Effector CD8-positive, alpha-beta T cell (primary cell): Measurements from ENCODE around the gene SCGB1D4.

Experiments
- DNase-seq: peaks from one replicate; lab custom pipeline; 2025; lab: John Stamatoyannopoulos, UW

Gene SCGB1D4

DNA sequence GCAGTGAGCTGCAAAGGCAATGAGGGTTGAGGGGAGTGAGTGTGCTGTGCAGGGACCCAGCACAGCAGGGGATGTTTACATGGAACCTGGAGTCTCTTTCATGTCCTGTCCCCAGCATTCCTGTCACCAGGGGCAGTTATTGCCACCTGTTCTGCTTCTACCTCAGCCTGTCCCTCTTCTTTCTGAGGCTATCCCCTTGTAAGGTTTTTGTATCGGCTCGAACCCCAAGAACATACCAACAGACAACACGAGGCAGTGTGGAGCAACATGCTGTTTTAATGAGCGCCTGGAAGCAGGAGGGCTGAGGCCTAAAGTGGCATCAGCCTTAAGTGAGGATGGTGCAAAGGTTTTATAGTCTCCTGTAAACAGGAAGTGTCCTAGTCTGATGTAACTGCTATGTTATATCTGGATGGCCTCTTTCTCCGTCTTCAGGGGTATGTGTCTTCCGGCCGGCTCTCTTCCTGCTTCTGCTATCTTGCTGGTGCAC lies 25.0 kb downstream of the SCGB1D4 start:
- no peak for DNase-seq

DNA sequence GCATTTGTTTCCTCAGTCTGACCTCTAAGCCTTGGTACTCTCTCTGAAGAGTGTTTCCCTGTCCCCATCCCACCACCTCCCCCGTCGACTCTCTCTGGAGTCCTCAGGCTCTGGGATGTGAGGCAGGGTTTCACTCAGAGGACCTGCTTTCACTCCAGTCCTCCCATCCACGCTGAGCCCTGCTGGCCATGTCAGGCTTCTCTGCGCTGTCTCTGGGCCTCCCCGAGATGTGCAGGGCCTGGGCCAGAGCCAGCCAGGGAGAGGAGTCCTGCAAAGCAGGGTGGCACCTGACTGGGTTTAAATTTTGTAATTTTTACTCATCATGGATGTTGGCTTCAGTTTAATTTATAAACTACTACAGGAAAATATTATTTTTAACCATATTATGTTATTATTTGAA lies 25.6 kb downstream of the SCGB1D4 start:
- no peak for DNase-seq

DNA sequence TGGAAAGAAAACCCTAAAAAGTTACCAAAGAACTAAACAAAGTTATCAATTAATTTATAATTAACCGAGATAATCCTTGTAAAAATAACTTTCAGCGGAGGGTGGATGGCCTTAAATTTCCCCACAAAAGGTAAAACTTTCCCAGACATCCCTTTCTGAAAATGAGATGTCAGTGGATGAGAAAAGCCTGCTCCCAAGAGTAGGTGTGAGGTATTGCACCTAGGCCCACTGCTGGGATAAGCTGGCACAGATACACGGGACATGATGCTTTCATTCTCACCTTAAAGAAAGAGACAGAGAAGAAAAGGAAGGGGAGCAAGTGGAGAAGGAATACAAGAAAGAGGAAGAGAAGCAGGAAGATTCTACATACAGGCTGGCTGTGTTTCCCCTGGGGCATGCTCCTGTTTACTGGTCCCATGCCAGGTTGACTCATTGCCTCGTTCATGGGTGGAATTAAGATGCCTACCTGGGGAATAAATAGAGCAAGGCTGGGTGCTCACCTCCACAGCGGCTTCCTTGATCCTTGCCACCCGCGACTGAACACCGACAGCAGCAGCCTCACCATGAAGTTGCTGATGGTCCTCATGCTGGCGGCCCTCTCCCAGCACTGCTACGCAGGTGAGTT lies 29.1 kb downstream of the SCGB1D4 start, which contains the start of gene SCGB2A2:
TSS of gene SCGB2A2 (plus strand) at position 505 of the 625 bp plus-strand sequence. CDS start at position 564, 59 bp downstream.
- DNase-seq, result no peak

DNA sequence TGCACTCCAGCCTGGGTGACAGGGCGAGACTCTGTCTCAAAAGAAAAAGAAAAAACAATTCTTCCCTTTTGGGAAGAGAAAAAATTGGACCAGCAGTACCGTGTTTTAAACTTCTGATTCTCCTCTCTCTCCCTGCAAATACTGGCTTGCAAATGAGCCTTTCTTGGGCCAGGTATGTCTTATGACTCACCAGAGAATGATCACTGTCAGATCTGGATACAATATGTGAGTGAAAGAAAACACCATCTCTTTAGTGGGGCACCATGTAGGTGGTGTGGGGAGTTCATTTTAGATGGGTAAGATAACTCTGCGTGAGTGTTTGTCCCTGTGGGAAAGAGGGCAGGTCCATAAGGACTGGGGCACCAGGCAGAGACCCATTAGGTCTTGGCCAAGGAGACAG lies 31.3 kb downstream of the SCGB1D4 start:
- no peak for DNase-seq

DNA sequence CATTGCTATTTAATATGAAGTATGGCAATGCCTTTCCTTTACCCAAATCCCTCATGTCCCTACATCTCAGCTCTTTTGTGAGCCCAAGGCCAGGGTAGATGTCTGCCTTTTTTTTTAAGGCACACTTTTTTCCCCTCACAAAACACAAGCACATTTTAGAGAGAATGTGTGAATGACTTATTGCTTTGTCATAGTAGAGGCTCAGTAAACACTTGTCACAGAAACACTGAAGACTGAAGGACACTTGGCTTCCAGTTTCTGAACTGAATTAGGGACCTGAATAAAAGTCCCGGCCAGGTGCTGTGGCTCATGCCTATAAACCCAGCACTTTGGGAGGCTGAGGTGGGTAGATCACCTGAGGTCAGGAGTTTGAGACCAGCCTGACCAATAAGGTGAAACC lies 31.8 kb downstream of the SCGB1D4 start:
- DNase-seq, result no peak

DNA sequence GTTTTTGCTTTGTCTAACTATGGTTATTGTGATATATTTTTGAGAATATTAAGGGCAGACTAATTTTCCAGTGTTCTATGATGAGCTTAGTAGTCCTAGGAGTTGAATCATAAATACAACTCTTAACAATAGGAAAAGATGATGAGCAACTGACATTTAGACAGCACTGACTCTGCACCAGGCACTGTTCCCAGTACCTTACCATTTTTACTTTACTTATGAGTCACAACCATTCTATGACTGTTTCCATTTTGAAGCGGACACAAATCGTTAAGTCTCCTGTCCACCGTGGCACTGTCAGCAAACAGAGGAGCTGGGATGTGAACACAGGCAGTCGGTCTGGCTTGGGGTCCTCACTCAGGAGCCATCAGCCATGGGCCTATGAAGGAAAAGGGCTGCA lies 32.3 kb downstream of the SCGB1D4 start:
- DNase-seq, result no peak

DNA sequence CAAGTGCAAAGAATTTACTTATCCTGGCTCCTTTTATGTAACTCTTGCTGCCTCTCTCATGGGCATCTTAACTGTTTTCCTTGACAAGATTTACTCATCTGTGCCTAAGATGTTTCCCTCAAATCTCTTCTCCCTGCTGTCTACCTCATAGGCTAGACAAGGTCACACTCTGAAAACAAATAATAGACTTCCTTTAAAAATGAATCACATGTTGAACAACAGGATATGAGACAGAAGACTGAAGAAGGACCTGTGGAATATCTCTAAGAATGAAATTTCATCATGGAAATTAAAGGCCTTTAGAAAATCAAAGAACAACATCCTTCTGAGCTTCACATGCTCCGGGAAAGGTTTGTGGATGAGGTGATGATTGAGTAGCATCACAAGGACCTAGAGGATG lies 34.9 kb downstream of the SCGB1D4 start:
- no peak for DNase-seq

DNA sequence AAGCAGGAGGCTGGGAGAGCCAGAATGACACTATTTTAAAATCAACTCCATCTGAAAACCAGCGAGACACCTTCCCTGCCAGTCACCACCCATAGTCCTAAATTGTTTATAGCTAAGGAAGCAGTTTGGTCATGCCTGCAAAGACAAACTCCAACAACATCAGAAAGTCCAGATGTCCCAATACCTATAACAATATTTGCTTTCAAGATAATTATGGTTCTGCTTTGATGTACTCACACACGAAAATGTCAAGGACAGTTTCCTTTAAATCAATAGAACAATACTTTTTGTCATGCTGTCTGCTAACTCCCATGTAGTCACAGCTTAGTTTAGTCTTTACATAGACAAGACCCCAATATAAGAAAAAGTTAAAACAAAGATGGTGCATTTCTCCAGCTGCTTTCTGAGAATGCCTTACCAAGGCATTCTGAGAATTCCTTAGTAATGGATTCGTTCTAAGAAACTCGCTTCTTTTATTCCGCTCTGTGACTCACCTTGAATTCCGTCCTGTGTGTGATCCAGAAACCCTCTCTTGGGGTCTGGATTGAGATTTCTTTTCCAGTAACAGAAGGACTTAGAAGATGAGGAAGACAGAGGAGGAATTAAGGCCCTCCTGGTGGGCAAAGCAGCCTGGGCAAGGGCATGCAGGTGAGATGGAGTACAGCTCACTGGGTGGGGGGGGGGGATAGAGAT lies 38.5 kb downstream of the SCGB1D4 start:
- no peak for DNase-seq

DNA sequence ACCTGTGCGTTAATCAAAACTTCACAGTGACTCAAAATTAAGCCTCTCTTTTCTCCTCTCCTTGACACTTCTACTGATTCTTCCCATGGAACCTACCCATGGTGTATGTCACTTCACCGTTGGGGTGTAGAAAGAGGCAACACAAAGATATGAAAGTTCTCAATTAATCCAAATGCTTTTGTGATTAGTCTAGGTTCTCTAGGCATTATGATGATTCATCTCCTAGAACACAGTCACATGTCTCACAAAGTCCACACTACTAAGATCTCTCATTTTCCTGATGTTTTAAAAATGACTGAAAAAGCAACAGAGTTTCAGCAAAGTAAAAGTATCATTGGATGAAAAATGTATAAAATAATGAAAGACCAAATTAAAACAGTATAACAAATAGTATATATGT lies 42.6 kb downstream of the SCGB1D4 start:
- DNase-seq, result no peak

DNA sequence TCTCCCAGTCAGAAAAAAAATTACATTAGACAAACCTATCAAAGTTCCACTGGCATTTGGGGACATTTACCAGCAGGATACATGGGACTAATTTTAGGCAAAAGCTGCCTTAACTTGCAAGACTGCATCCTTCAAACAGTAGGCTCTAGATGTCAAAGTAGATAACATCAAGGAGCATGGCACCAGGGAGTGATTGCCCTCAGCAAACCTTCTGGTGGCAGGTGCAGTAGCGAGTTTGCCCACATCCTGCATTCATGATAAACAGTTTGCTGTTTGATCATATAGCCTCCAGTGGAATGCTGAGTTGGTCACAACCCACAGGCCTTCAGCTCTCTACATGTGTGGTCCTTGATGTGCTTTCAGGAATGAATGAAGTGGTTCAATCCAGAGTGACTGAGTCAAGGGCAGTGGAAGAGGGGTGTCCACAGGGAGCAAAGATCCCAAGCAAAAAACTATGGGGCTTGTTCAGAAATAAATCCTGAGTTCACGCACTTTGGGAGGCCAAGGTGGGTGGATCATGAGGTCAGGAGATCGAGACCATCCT lies 44.8 kb downstream of the SCGB1D4 start:
- no peak for DNase-seq

DNA sequence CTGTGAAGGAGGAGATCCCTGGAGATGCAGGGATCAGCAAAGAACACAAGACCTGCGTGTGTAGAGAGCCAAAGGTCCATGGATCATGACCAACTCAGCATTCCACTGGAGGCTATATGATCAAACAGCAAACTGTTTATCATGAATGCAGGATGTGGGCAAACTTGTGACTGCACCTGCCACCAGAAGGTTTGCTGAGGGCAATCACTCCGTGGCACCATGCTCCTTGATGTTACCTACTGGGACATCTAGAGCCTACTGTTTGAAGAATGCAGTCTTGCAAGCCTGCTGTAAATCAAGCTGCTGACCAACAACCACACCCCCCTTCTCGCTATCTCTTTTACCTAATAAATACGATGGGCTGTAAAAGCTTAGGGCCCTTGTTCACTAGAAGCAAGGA lies 47.2 kb downstream of the SCGB1D4 start:
- no peak for DNase-seq
